GM23248 (cell line): ENCODE data around the gene METTL21C.

Source experiments
- EZH2 ChIP-seq: fragments of 200-600 bp; sonication (generic); IDR thresholded peaks from 2 replicates; pipeline ENCODE4 v1.6.1; 2018; ENCODE audit warnings: antibody characterized with exemption, mild to moderate bottlenecking; ENCODE audit not compliant: insufficient read depth, poor library complexity, severe bottlenecking
- EZH2phosphoT487 ChIP-seq: fragments of 200-600 bp; sonication (generic); IDR thresholded peaks from 2 replicates; pipeline ENCODE4 v1.6.1; 2018; ENCODE audit warnings: antibody characterized with exemption, moderate library complexity, mild to moderate bottlenecking, low read depth; ENCODE audit not compliant: insufficient read depth

DNA sequence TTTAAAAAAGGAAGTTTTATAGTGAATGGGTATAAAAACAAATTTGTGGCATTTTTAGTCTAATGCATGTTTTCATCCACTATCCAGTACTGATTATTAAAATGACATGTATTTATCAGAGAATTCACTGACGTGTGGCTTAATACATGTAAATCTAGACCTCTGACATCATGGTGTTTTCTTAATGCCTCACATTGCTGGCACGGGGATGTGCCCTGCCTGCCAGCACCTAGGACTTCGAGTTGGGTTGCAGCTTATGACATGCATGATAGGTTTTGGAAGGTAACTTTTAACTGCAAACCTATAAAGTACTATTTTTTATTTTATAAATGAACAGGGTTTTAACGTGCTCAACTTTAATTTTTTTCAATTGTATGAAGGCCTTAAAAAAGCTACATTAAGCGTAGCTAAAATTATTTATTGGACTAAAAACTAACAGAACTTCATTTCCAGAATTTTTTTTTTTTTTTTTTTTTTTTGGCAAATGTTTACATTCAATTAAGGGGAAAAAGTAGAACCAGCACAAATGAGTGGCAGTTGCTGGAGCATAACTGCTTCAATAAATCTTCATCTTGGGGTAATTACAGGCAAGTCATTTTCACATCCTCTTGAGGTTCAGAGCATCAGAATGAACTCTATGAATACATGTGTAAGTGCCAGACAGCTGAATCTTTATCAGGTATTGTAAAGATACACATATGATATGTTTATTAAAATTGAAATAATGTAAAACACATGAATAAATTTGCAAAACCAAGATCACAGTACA, 16.3 kb downstream of the METTL21C start:
- TF ChIP-seq EZH2 (no peak), EZH2phosphoT487 (no peak)
